GM18520 (cell line): Measurements from ENCODE around the gene PTGR2.
"Not testable (repeated sequence)": the region's sequence is repeated elsewhere in the genome, so short reads cannot be mapped to it uniquely, and the experiment has no call there.

ENCODE experiments used
- ATAC-seq: cut with Tn5 transposase; IDR thresholded peaks from one replicate; pipeline ENCODE4 v1.9.1; 2021; ENCODE audit not compliant: unreplicated experiment

The PTGR2 gene

DNA sequence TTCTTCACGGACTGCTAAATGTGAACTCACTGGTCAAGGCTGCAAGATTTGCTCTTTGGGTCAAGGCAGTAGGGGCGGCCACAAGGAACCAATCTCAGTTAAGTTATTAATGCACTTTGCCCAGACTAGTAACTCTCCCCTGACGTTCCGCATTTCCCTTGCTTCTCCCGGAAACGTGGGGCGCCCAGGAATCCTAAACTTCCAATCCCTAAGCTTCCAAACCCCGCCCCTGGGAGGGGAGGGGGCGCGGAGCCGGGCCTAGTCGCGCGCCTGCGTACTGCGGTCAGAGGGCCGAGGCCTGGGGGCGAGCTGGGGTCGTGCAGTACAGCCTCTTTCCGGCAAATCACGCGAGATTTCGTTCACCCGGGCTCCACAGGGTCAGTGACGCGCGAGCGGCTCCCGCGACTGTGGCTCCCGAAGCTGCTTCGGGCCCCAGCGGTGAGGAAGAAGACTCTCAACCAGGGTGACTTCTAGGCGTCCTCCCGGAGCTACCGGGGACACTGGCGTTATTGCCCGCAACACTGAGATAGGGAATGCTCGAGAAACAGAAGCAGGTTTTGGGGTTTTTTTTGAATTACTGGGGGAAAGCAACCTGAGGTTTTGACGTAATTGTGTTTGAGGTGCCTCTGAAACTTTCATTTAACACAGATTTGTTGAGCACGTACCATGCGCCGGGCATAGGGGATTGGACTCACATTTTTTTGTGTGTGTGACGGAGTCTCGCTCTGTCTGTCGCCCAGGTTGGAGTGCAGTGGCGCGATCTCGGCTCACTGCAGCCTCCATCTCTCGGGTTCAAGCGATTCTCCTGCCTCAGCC, at the start of gene PTGR2:
Gene PTGR2, plus strand, starts transcription at position 265 of the 816 bp plus-strand sequence. CDS start 7,032 bp downstream, outside the sequence.
- no peak for ATAC-seq

DNA sequence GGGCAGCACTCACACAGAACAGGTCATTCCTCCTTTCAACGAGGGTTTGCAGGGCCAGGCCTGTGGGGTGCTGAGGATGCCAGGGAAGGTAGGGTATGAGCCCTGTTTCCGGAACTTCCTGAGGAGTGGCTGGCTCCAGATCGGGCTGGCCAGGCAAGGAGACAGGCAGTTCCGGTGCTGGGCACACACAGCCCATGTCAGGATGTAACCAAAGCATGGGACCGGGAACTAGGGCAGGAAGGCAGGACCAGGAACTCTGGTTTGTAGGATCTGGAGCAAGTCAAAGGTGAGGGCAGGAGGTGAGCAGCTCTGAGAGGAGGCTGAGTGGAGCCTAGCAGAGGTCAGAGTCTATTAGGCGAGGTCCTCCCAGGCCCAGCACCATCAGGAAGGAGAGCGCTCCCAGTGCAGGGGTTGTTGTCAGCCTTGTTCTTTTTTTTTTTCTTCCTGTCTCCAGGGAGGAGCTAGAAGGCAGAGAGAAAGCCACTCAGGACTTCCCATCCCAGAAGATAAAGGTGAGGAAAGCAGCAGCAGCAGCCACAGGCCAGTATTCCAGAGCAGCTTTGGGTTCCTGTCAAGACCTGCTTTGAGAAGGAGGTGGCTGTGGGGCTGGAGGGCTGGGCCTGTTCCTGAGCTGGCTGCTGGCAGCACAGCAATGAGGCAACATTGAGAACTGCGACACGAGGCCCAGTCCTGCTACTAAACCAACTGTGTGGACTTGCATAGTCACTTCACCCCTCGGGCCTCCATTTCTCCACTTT, 49.0 kb upstream of the PTGR2 start:
- ATAC-seq, result no peak

- no peak for ATAC-seq
Observed at GRCh38 chr14:73804636-73805035, 47.0 kb upstream of the PTGR2 start.

DNA sequence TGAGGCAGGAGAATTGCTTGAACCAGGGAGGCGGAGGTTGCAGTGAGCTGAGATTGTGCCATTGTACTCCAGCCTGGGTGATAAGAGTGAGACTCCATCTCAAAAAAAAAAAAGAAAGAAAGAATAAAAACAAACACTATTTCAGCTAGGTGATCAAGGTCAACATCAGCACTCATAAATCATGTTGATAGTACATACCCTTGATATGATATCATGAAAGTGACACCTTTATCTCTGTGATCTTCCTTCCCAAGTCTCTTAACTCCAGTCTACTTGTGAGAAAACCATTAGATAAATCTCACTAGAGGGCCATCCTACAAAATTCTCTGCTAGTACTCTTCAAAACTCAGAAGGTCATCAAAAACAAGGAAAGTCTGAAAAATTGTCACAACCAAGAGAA, 44.2 kb upstream of the PTGR2 start:
- ATAC-seq, result no peak

DNA sequence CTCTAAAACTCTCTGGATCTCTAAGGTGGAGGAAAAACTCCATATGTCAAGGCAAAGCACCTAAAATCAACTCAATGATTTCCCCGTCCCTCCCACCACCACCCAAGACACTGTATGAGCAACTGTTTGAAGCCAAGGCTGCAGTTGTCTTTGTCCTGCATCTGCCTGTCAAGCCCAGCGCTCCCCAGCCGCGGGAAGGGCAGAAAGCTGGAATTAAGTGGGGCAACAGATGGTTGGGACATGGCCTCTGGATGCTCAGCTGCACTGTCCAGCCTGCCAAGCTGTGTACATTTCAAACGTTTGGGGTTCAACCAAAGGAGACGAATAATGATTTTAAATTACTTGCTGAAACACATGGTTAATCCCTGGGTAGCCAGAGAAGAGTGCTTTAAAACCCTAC, 42.2 kb upstream of the PTGR2 start:
- ATAC-seq, result no peak

- no peak for ATAC-seq
Observed at GRCh38 chr14:73810478-73811163, 41.0 kb upstream of the PTGR2 start.

- ATAC-seq, result no peak
Observed at GRCh38 chr14:73811164-73811503, 40.5 kb upstream of the PTGR2 start.

GRCh38 chr14:73814153-73814552, 37.5 kb upstream of the PTGR2 start:
- ATAC-seq, result no peak

GRCh38 chr14:73815849-73816248, 35.8 kb upstream of the PTGR2 start:
- no peak for ATAC-seq

DNA sequence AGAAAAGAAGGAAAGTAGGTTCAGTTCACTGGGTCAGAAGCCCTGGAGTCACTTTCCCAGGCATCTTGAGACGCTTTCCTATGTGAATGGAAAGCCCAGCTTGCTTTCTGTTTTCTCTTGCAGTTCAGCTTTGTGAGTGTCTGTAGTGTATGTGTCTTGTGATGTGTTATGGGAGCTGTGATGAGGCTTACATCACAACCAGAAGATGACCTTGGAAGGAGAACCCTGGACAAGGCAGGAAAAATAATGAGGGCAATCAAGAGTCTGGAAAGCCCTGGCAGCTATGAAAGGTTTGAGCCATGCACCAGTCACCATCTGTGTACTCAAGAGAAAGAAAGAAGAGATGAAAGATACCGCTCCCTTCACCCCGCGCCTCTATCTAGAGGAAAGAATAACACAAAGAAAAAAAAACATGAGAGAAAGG, 35.2 kb upstream of the PTGR2 start:
- no peak for ATAC-seq

GRCh38 chr14:73817020-73817655, 34.5 kb upstream of the PTGR2 start:
- no peak for ATAC-seq

DNA sequence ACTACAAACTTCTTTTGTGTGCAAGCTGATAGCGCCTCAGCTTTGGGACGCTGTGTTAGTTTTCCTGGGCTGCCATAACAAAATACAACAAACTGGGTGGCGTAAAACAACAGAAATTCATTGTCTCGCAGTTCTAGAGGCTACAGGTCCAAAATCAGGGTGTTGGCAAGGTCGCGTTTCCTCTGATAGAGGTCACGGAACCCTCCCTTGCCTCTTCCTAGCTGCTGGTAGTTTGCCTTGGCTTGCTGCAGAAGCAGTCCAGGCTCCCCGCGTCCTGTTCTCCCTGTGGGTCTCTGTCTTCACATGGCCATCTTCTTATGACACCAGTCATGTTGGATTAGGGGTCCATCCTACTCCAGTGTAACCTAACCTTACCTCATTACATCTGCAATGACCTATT, 32.8 kb upstream of the PTGR2 start:
- ATAC-seq, result no peak

DNA sequence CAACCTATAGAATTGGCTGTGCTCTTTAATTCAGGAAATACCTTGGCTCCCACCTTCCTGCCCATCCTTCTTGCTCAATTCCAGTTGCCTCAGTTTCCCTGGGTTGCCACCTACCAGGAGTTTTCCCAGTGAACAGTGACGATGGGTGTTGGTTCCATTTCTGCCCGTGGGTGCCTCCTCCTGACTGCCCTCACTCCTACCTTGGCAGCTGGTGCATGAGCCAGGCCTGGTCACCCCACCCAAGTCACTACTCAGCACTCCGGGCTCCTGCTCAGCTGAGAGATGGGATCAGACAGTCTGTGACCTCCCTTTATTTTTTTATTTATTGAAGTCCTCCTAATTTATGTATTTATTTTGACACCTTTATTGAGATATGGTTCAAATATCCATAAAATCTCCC, 31.0 kb upstream of the PTGR2 start:
- ATAC-seq, result no peak

- no peak for ATAC-seq
Observed at GRCh38 chr14:73823339-73823885, 28.2 kb upstream of the PTGR2 start.

DNA sequence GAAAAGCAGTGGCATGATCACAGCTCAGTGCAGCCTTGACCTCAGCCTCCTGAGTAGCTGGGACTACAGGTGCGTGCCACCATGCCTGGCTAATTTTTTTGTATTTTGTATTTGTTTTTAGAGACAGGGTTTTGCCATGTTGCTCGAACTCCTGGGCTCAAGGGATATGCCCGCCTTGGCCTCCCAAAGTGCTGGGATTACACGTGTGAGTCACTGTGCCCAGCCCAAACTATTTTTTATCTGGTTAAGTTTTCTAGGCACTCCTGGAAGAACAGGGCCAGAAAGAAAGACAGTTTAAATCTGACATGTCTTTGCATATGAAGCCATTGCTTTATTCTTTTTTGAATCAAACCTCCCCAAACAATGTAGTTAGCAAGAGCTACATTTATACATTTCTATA, 27.5 kb upstream of the PTGR2 start:
- no peak for ATAC-seq

- no peak for ATAC-seq
Observed at GRCh38 chr14:73824536-73824935, 27.1 kb upstream of the PTGR2 start.

DNA sequence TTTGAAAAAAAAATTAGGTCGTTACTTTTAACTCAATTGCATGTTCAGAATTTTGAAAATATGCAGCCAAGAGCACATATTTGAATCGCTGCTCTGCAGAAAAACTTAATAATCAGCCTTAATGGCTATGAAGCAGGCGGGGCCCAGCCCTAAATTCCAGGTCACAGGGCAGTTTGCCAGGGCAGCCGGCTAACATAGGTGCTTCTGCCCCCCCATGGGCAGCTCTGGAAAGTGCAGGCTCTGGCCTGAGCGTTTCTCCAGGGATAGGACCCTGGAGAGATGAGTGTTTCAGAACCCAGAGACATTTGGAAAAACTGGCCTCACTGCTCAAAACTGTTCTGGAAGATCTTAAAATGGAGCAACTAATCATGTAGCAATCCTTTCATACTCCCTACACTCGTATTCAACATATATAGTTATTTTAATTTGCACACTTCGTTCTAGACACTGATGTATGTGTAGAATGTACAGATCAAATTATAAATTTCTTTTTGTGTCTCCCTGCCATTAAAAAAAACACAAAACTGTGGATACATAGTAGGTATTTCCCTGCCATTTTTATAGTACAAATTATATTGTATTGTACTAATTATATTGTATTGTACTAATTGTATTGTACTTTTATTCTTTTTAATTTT, 26.0 kb upstream of the PTGR2 start:
- ATAC-seq, result peak; percentile 36

- not testable (repeated sequence) for ATAC-seq
Observed at GRCh38 chr14:73827190-73827589, 24.4 kb upstream of the PTGR2 start.

- no peak for ATAC-seq
Observed at GRCh38 chr14:73829071-73829470, 22.6 kb upstream of the PTGR2 start.
